Measurements from ENCODE around the gene RAP1GAP. TPM values are rescaled to one million over a fixed set of nuclear protein-coding genes. Genes with fewer than 3 reads are reported as not detected.

Gene RAP1GAP
- polyA plus RNA-seq, 4 donors: 15.9 to 81.8 (median 19.4) TPM

GRCh38 chr1:21641537-21641936 is 27.6 kb downstream of the RAP1GAP start:
- Histone ChIP-seq H3K27me3 (ENCODE audit: control insufficient read depth in 3 of 3, insufficient read depth in 3 of 3, low read length in 3 of 3) (no peaks in the 10 kb centered on the region), H3K27ac (ENCODE audit: low read depth in 1 of 3, low read length in 2 of 3) (no peak overlapping the region), H3K36me3 (ENCODE audit: control insufficient read depth in 3 of 3, insufficient read depth in 2 of 3, low read depth in 1 of 3, low read length in 3 of 3) (peaks cover 0 to 5% (median 0%) of the 10 kb centered on the region in 3 donors), H3K9me3 (ENCODE audit: control insufficient read depth in 2 of 2, insufficient read depth in 1 of 2, low read depth in 1 of 2, low read length in 1 of 2) (no peaks in the 10 kb centered on the region), H3K4me3 (ENCODE audit: low read depth in 1 of 3, low read length in 3 of 3) (no peak overlapping the region), H3K4me1 (ENCODE audit: control insufficient read depth in 3 of 3, insufficient read depth in 2 of 3, low read depth in 1 of 3, low read length in 2 of 3) (peaks cover 0 to 4% (median 0%) of the 10 kb centered on the region in 3 donors)
- FAIRE-seq (no peak), DNase-seq (no peak)
- WGBS, 3 donors: 81 to 84% (median 83%) methylated on average over 6 of the region's 6 CpGs

GRCh38 chr1:21641076-21641475 is 28.1 kb downstream of the RAP1GAP start:
- Histone ChIP-seq H3K36me3 (ENCODE audit: control insufficient read depth in 3 of 3, insufficient read depth in 2 of 3, low read depth in 1 of 3, low read length in 3 of 3) (peaks cover 0 to 5% (median 0%) of the 10 kb centered on the region in 3 donors), H3K9me3 (ENCODE audit: control insufficient read depth in 2 of 2, insufficient read depth in 1 of 2, low read depth in 1 of 2, low read length in 1 of 2) (no peaks in the 10 kb centered on the region), H3K4me1 (ENCODE audit: control insufficient read depth in 3 of 3, insufficient read depth in 2 of 3, low read depth in 1 of 3, low read length in 2 of 3) (peaks cover 0 to 4% (median 0%) of the 10 kb centered on the region in 3 donors), H3K27ac (ENCODE audit: low read depth in 1 of 3, low read length in 2 of 3) (no peak overlapping the region), H3K4me3 (ENCODE audit: low read depth in 1 of 3, low read length in 3 of 3) (no peak overlapping the region), H3K27me3 (ENCODE audit: control insufficient read depth in 3 of 3, insufficient read depth in 3 of 3, low read length in 3 of 3) (no peaks in the 10 kb centered on the region)
- FAIRE-seq (no peak), DNase-seq (no peak)
- 91 to 100% (median 95%) methylated on average over 2 of the region's 2 CpGs for WGBS, 3 donors

- Histone ChIP-seq H3K4me3 (ENCODE audit: low read depth in 1 of 3, low read length in 3 of 3) (no peak overlapping the region), H3K27ac (ENCODE audit: low read depth in 1 of 3, low read length in 2 of 3) (no peak overlapping the region), H3K36me3 (ENCODE audit: control insufficient read depth in 3 of 3, insufficient read depth in 2 of 3, low read depth in 1 of 3, low read length in 3 of 3) (peaks cover 0 to 5% (median 0%) of the 10 kb centered on the region in 3 donors), H3K4me1 (ENCODE audit: control insufficient read depth in 3 of 3, insufficient read depth in 2 of 3, low read depth in 1 of 3, low read length in 2 of 3) (peaks cover 0 to 4% (median 0%) of the 10 kb centered on the region in 3 donors), H3K27me3 (ENCODE audit: control insufficient read depth in 3 of 3, insufficient read depth in 3 of 3, low read length in 3 of 3) (no peaks in the 10 kb centered on the region), H3K9me3 (ENCODE audit: control insufficient read depth in 2 of 2, insufficient read depth in 1 of 2, low read depth in 1 of 2, low read length in 1 of 2) (no peaks in the 10 kb centered on the region)
- DNase-seq (no peak), FAIRE-seq (no peak)
- 90 to 95% (median 94%) methylated on average over 6 of the region's 6 CpGs for WGBS, 3 donors
Observed at GRCh38 chr1:21640653-21641052, 28.5 kb downstream of the RAP1GAP start.

- Histone ChIP-seq H3K4me1 (ENCODE audit: control insufficient read depth in 3 of 3, insufficient read depth in 2 of 3, low read depth in 1 of 3, low read length in 2 of 3) (peaks cover 0 to 4% (median 0%) of the 10 kb centered on the region in 3 donors), H3K36me3 (ENCODE audit: control insufficient read depth in 3 of 3, insufficient read depth in 2 of 3, low read depth in 1 of 3, low read length in 3 of 3) (peaks cover 0 to 5% (median 0%) of the 10 kb centered on the region in 3 donors)
- whole genome bisulfite sequencing, 3 donors: 41 to 55% (median 49%) methylated on average over 17 to 24 of the region's 24 CpGs
Observed at GRCh38 chr1:21639594-21640041, 29.5 kb downstream of the RAP1GAP start.

GRCh38 chr1:21638531-21639341 is 30.4 kb downstream of the RAP1GAP start:
- Histone ChIP-seq H3K4me1 (ENCODE audit: control insufficient read depth in 3 of 3, insufficient read depth in 2 of 3, low read depth in 1 of 3, low read length in 2 of 3) (peaks cover 0 to 7% (median 0%) of the 10 kb centered on the region in 3 donors), H3K36me3 (ENCODE audit: control insufficient read depth in 3 of 3, insufficient read depth in 2 of 3, low read depth in 1 of 3, low read length in 3 of 3) (peaks cover 0 to 5% (median 0%) of the 10 kb centered on the region in 3 donors), H3K27me3 (ENCODE audit: control insufficient read depth in 3 of 3, insufficient read depth in 3 of 3, low read length in 3 of 3) (no peaks in the 10 kb centered on the region), H3K27ac (ENCODE audit: low read depth in 1 of 3, low read length in 2 of 3) (peak overlapping the region in 2 of 3 donors; percentile 31), H3K9me3 (ENCODE audit: control insufficient read depth in 2 of 2, insufficient read depth in 1 of 2, low read depth in 1 of 2, low read length in 1 of 2) (no peaks in the 10 kb centered on the region), H3K4me3 (ENCODE audit: low read depth in 1 of 3, low read length in 3 of 3) (no peak overlapping the region)
- FAIRE-seq (no peak), DNase-seq (peak; percentile 57 to 65)
- 7 to 25% (median 13%) methylated on average over 10 of the region's 10 CpGs for WGBS, 3 donors

More at GRCh38 chr1:21639594-21640041, 29.5 kb downstream of the RAP1GAP start:
- Histone ChIP-seq H3K27me3 (ENCODE audit: control insufficient read depth in 3 of 3, insufficient read depth in 3 of 3, low read length in 3 of 3) (no peaks in the 10 kb centered on the region), H3K9me3 (ENCODE audit: control insufficient read depth in 2 of 2, insufficient read depth in 1 of 2, low read depth in 1 of 2, low read length in 1 of 2) (no peaks in the 10 kb centered on the region), H3K4me3 (ENCODE audit: low read depth in 1 of 3, low read length in 3 of 3) (no peak overlapping the region), H3K27ac (ENCODE audit: low read depth in 1 of 3, low read length in 2 of 3) (peak overlapping the region in 2 of 3 donors; percentile 2 to 29)
- FAIRE-seq: no peak
- DNase-seq: peak; percentile 46 to 47

GRCh38 chr1:21637514-21637913 is 31.6 kb downstream of the RAP1GAP start:
- no peak for FAIRE-seq
- H3K9me3 ChIP-seq (ENCODE audit: control insufficient read depth in 2 of 2, insufficient read depth in 1 of 2, low read depth in 1 of 2, low read length in 1 of 2): no peaks in the 10 kb centered on the region
- H3K27me3 ChIP-seq (ENCODE audit: control insufficient read depth in 3 of 3, insufficient read depth in 3 of 3, low read length in 3 of 3): no peaks in the 10 kb centered on the region
- H3K27ac ChIP-seq (ENCODE audit: low read depth in 1 of 3, low read length in 2 of 3): no peak overlapping the region
- peaks cover 0 to 7% (median 0%) of the 10 kb centered on the region in 3 donors for H3K4me1 ChIP-seq (ENCODE audit: control insufficient read depth in 3 of 3, insufficient read depth in 2 of 3, low read depth in 1 of 3, low read length in 2 of 3)
- WGBS, 3 donors: 86 to 95% (median 94%) methylated on average over 6 of the region's 6 CpGs
- no peak overlapping the region for H3K4me3 ChIP-seq (ENCODE audit: low read depth in 1 of 3, low read length in 3 of 3)
- no peak for DNase-seq
- peaks cover 0 to 3% (median 0%) of the 10 kb centered on the region in 3 donors for H3K36me3 ChIP-seq (ENCODE audit: control insufficient read depth in 3 of 3, insufficient read depth in 2 of 3, low read depth in 1 of 3, low read length in 3 of 3)

- no peaks in the 10 kb centered on the region for H3K36me3 ChIP-seq (ENCODE audit: control insufficient read depth in 3 of 3, insufficient read depth in 2 of 3, low read depth in 1 of 3, low read length in 3 of 3)
- no peaks in the 10 kb centered on the region for H3K9me3 ChIP-seq (ENCODE audit: control insufficient read depth in 2 of 2, insufficient read depth in 1 of 2, low read depth in 1 of 2, low read length in 1 of 2)
- WGBS, 3 donors: 94 to 100% (median 98%) methylated on average over 2 of the region's 2 CpGs
- DNase-seq: no peak
- no peak overlapping the region for H3K27ac ChIP-seq (ENCODE audit: low read depth in 1 of 3, low read length in 2 of 3)
- H3K27me3 ChIP-seq (ENCODE audit: control insufficient read depth in 3 of 3, insufficient read depth in 3 of 3, low read length in 3 of 3): no peaks in the 10 kb centered on the region
- H3K4me3 ChIP-seq (ENCODE audit: low read depth in 1 of 3, low read length in 3 of 3): no peak overlapping the region
- FAIRE-seq: no peak
- H3K4me1 ChIP-seq (ENCODE audit: control insufficient read depth in 3 of 3, insufficient read depth in 2 of 3, low read depth in 1 of 3, low read length in 2 of 3): peaks cover 0 to 17% (median 0%) of the 10 kb centered on the region in 3 donors
Observed at GRCh38 chr1:21636029-21636428, 33.1 kb downstream of the RAP1GAP start.

- H3K27ac ChIP-seq (ENCODE audit: low read depth in 1 of 3, low read length in 2 of 3): no peak overlapping the region
- FAIRE-seq: no peak
- H3K27me3 ChIP-seq (ENCODE audit: control insufficient read depth in 3 of 3, insufficient read depth in 3 of 3, low read length in 3 of 3): peaks cover 0 to 2% (median 0%) of the 10 kb centered on the region in 3 donors
- WGBS, 3 donors: 63 to 73% (median 64%) methylated on average over 12 of the region's 12 CpGs
- no peaks in the 10 kb centered on the region for H3K9me3 ChIP-seq (ENCODE audit: control insufficient read depth in 2 of 2, insufficient read depth in 1 of 2, low read depth in 1 of 2, low read length in 1 of 2)
- H3K36me3 ChIP-seq (ENCODE audit: control insufficient read depth in 3 of 3, insufficient read depth in 2 of 3, low read depth in 1 of 3, low read length in 3 of 3): no peaks in the 10 kb centered on the region
- H3K4me1 ChIP-seq (ENCODE audit: control insufficient read depth in 3 of 3, insufficient read depth in 2 of 3, low read depth in 1 of 3, low read length in 2 of 3): peaks cover 0 to 17% (median 0%) of the 10 kb centered on the region in 3 donors
- DNase-seq: no peak
- no peak overlapping the region for H3K4me3 ChIP-seq (ENCODE audit: low read depth in 1 of 3, low read length in 3 of 3)
Observed at GRCh38 chr1:21634806-21635535, 34.2 kb downstream of the RAP1GAP start.

Data from small intestine (tissue), 7 donors.